Ovary (tissue), 3 donors: ENCODE results near the gene CDK2AP2.

Experiments used
- CTCF ChIP-seq, 3 donors: fragments of 450-650 bp in 2 of 3; fragments of 200-600 bp in 1 of 3; IDR thresholded peaks; one replicate each; pipeline versions ENCODE4 v1.5.1 to v1.8.0; 2016 to 2022; ENCODE audit warnings: antibody characterized with exemption in 3 of 3, mild to moderate bottlenecking in 1 of 3
- POLR2A ChIP-seq: fragments of 450-650 bp; IDR thresholded peaks from one replicate; pipeline ENCODE4 v1.6.1; 2017; ENCODE audit warnings: antibody characterized with exemption, mild to moderate bottlenecking, moderate library complexity
- donor health status: DM: no; HTN: no; CAD: no.

GRCh38 chr11:67468056-67468455, 39.9 kb downstream of the CDK2AP2 start:
- TF ChIP-seq POLR2A (no peak), CTCF (IDR thresholded peaks at IDR 0.05) (no peak)
